Smooth muscle cell of the coronary artery (primary cell): ENCODE data around the gene TAS2R50. TPM values are rescaled to one million over a fixed set of nuclear protein-coding genes. Genes with fewer than 3 reads are reported as not detected.

ENCODE experiments used
- total RNA-seq: library from RNA; depleted of rRNA; stranded (reverse); fragments of >200 nt; gene quantifications from 2 replicates; pipeline ENCODE4 v1.2.3, GENCODE V29; 2014; ENCODE audit warnings: low replicate concordance

TAS2R50 gene
- 1.3 and 1.8 TPM in 2 replicates for total RNA-seq

GRCh38 chr12:10986812-10987211 lies at the start of gene TAS2R50:
TAS2R50 (minus strand) TSS chr12:10986912; CDS start chr12:10986860, 52 bp downstream.

GRCh38 chr12:11031307-11031706 lies 44.6 kb upstream of the TAS2R50 start, which contains the start of gene TAS2R31:
TAS2R31 (minus strand) TSS chr12:11031407; CDS start chr12:11031335, 72 bp downstream.

GRCh38 chr12:11022520-11022919 lies 35.8 kb upstream of the TAS2R50 start, which contains the start of gene TAS2R19:
TAS2R19 (minus strand) TSS chr12:11022620; CDS start chr12:11022571, 49 bp downstream.

GRCh38 chr12:10998204-10998603 lies 11.5 kb upstream of the TAS2R50 start, which contains the start of gene TAS2R20:
TAS2R20 (minus strand) TSS chr12:10998304; CDS start chr12:10997875, 429 bp downstream.

GRCh38 chr12:10939163-10939562 lies 47.5 kb downstream of the TAS2R50 start, which contains the start of gene TAS2R14:
TAS2R14 (minus strand) TSS chr12:10939263; CDS start chr12:10939207, 56 bp downstream.

Other genes starting within 250 kb of the TAS2R50 start
- not detected in 2 replicates for gene TAS2R7, start 184.3 kb downstream of the TAS2R50 start, total RNA-seq
- not detected in 2 replicates for gene TAS2R8, start 179.6 kb downstream of the TAS2R50 start, total RNA-seq
- gene TAS2R9, start 176.7 kb downstream of the TAS2R50 start, total RNA-seq: not detected in 2 replicates
- 0.23 and 0.53 TPM in 2 replicates for gene TAS2R10, start 160.6 kb downstream of the TAS2R50 start, total RNA-seq
- 0.47 and 0.53 TPM in 2 replicates for gene PRR4, start 137.4 kb downstream of the TAS2R50 start, total RNA-seq
- gene PRH1, start 102.7 kb downstream of the TAS2R50 start, total RNA-seq: 9.3 and 20.0 TPM in 2 replicates
- gene TAS2R13, start 77.3 kb downstream of the TAS2R50 start, total RNA-seq: 0.70 and 1.1 TPM in 2 replicates
- not detected in 2 replicates for gene PRH2, start 57.7 kb downstream of the TAS2R50 start, total RNA-seq
- gene TAS2R14, start 47.6 kb downstream of the TAS2R50 start, total RNA-seq: 1.6 and 2.5 TPM in 2 replicates
- 1.9 and 2.3 TPM in 2 replicates for gene TAS2R20, start 11.4 kb upstream of the TAS2R50 start, total RNA-seq
- gene TAS2R19, start 35.7 kb upstream of the TAS2R50 start, total RNA-seq: 4.1 and 4.3 TPM in 2 replicates
- 1.2 and 2.3 TPM in 2 replicates for gene TAS2R31, start 44.5 kb upstream of the TAS2R50 start, total RNA-seq
- 0.82 and 1.9 TPM in 2 replicates for gene TAS2R46, start 75.4 kb upstream of the TAS2R50 start, total RNA-seq
- gene TAS2R43, start 105.4 kb upstream of the TAS2R50 start, total RNA-seq: 0.70 TPM in 1 of 2 replicates, not detected in the other
- gene TAS2R30, start 147.7 kb upstream of the TAS2R50 start, total RNA-seq: 2.0 and 3.0 TPM in 2 replicates
- 2.3 and 5.3 TPM in 2 replicates for gene SMIM10L1, start 184.3 kb upstream of the TAS2R50 start, total RNA-seq
- not detected in 2 replicates for gene TAS2R42, start 200.0 kb upstream of the TAS2R50 start, total RNA-seq